HepG2 (cell line): ENCODE data around the gene MARCHF5. TPM values are rescaled to one million over a fixed set of nuclear protein-coding genes. Genes with fewer than 3 reads are reported as not detected.

Experiments used
- CBX2 ChIP-seq, 2 experiments: fragments of 200-600 bp in 1 of 2; sonication (generic); formaldehyde crosslinking in 1 of 2; IDR thresholded peaks; 2 replicates each; pipeline versions ENCODE4 v1.7.0 to v1.8.1; 2018 to 2022; ENCODE audit warnings: low read depth in 2 of 2, low read length in 1 of 2, mild to moderate bottlenecking in 1 of 2, missing genetic modification reagents in 1 of 2
- EP300 ChIP-seq, 3 experiments: sonication (generic) in 1 of 3; formaldehyde crosslinking in 1 of 3; IDR thresholded peaks; 2 replicates each; pipeline versions ENCODE4 v1.5.1 to v1.6.1; 2011 to 2020; ENCODE audit warnings: low read depth in 2 of 3, low read length in 2 of 3, borderline replicate concordance in 1 of 3, improper control_type of control experiment in 1 of 3, mild to moderate bottlenecking in 1 of 3, missing genetic modification reagents in 1 of 3, moderate library complexity in 1 of 3
- ETV5 ChIP-seq: IDR thresholded peaks from 2 replicates; pipeline ENCODE4 v1.6.1; 2018; ENCODE audit warnings: missing biosample characterization, missing genetic modification reagents, inconsistent platforms, borderline replicate concordance
- FOXK1 ChIP-seq: sonication (generic); formaldehyde crosslinking; IDR thresholded peaks from 2 replicates; pipeline ENCODE4 v1.4.0; 2020; ENCODE audit warnings: low read depth, missing genetic modification reagents, borderline replicate concordance
- FOXP1 ChIP-seq, 2 experiments: fragments of 450-650 bp in 1 of 2; IDR thresholded peaks; 2 replicates each; pipeline ENCODE4 v1.6.1; 2017 to 2018; ENCODE audit warnings: antibody characterized with exemption in 1 of 2
- GABPB1 ChIP-seq: IDR thresholded peaks from 2 replicates; pipeline ENCODE4 v1.6.1; 2016; ENCODE audit warnings: mild to moderate bottlenecking, missing genetic modification reagents, moderate library complexity, missing compliant biosample characterization
- MEF2D ChIP-seq: sonication (generic); formaldehyde crosslinking; IDR thresholded peaks from 2 replicates; pipeline ENCODE4 v1.5.1; 2020; ENCODE audit warnings: mild to moderate bottlenecking, missing genetic modification reagents
- PHF20 ChIP-seq: sonication (generic); formaldehyde crosslinking; IDR thresholded peaks from 2 replicates; pipeline ENCODE4 v1.5.0; 2020; ENCODE audit warnings: mild to moderate bottlenecking, missing genetic modification reagents
- RCOR2 ChIP-seq: IDR thresholded peaks from 2 replicates; pipeline ENCODE4 v1.6.1; 2016; ENCODE audit warnings: missing biosample characterization, missing genetic modification reagents
- RFX5 ChIP-seq: IDR thresholded peaks from 2 replicates; pipeline ENCODE4 v1.6.1; 2011; ENCODE audit warnings: low read depth, low read length, improper control_type of control experiment
- SP5 ChIP-seq: IDR thresholded peaks from 2 replicates; pipeline ENCODE4 v1.6.1; 2016; ENCODE audit warnings: low read depth, borderline replicate concordance
- THAP11 ChIP-seq: IDR thresholded peaks from 2 replicates; pipeline ENCODE4 v1.6.1; 2016; ENCODE audit warnings: missing biosample characterization, missing genetic modification reagents
- ZBTB7B ChIP-seq: sonication (generic); formaldehyde crosslinking; IDR thresholded peaks from 2 replicates; pipeline ENCODE4 v1.4.0; 2020; ENCODE audit warnings: missing genetic modification reagents
- ZC3H4 ChIP-seq: sonication (generic); formaldehyde crosslinking; IDR thresholded peaks from 2 replicates; pipeline ENCODE4 v1.4.0; 2020; ENCODE audit warnings: missing genetic modification reagents, borderline replicate concordance
- ZMAT3 ChIP-seq: sonication (generic); formaldehyde crosslinking; conservative IDR thresholded peaks from 2 replicates; pipeline ENCODE4 v1.7.0; 2021; ENCODE audit warnings: missing genetic modification reagents
- ZMYM4 ChIP-seq: sonication (generic); formaldehyde crosslinking; IDR thresholded peaks from 2 replicates; pipeline ENCODE4 v1.8.1; 2023; ENCODE audit warnings: mild to moderate bottlenecking, missing genetic modification reagents
- ZNF326 ChIP-seq: sonication (generic); formaldehyde crosslinking; IDR thresholded peaks from 2 replicates; pipeline ENCODE4 v1.4.0; 2020; ENCODE audit warnings: missing genetic modification reagents, borderline replicate concordance
- ZNF343 ChIP-seq: sonication (generic); formaldehyde crosslinking; IDR thresholded peaks from 2 replicates; pipeline ENCODE4 v1.4.0; 2020; ENCODE audit warnings: mild to moderate bottlenecking, missing genetic modification reagents
- ZNF496 ChIP-seq: sonication (generic); formaldehyde crosslinking; IDR thresholded peaks from 2 replicates; pipeline ENCODE4 v1.8.1; 2023; ENCODE audit warnings: mild to moderate bottlenecking, moderate library complexity, missing genetic modification reagents; ENCODE audit not compliant: insufficient replicate concordance
- ZNF777 ChIP-seq: sonication (generic); formaldehyde crosslinking; IDR thresholded peaks from 2 replicates; pipeline ENCODE4 v1.4.0; 2020; ENCODE audit warnings: missing genetic modification reagents
- ZNF839 ChIP-seq: sonication (generic); formaldehyde crosslinking; IDR thresholded peaks from 2 replicates; pipeline ENCODE4 v1.4.0; 2020; ENCODE audit warnings: missing genetic modification reagents, mild to moderate bottlenecking, borderline replicate concordance
- polyA plus RNA-seq, 8 experiments: library from polyadenylated mRNA; depleted of rRNA in 3 of 8; stranded (reverse) in 7 of 8; unstranded in 1 of 8; fragments of >200 nt; fragmentation: Illumina TruSeq in 4 of 8; extraction: Trizol in 4 of 8; gene quantifications; 2 replicates each; pipeline versions ENCODE4 v1.2.1 to v1.2.3, GENCODE V29; 2011 to 2016; ENCODE audit warnings: low read depth in 4 of 8, missing spikeins in 1 of 8, mixed read lengths in 1 of 8; ENCODE audit not compliant: insufficient read depth in 1 of 8
- total RNA-seq, 5 experiments: library from RNA; depleted of rRNA; stranded (reverse); fragments of >200 nt; fragmentation: Illumina TruSeq; extraction: Trizol; gene quantifications; 2 replicates each; pipeline ENCODE4 v1.2.3, GENCODE V29; 2016; ENCODE audit warnings: low read depth in 1 of 5
- TF ChIP-seq, protein P1 (sequence below): sonication (generic); formaldehyde crosslinking; IDR thresholded peaks from 2 replicates; pipeline ENCODE4 v1.4.0; 2020; ENCODE audit warnings: mild to moderate bottlenecking, missing genetic modification reagents
- TF ChIP-seq, protein P2 (sequence below): sonication (generic); formaldehyde crosslinking; IDR thresholded peaks from 2 replicates; pipeline ENCODE4 v1.5.0; 2020; ENCODE audit warnings: missing genetic modification reagents
- TF ChIP-seq, protein P3 (sequence below): sonication (generic); formaldehyde crosslinking; IDR thresholded peaks from 2 replicates; pipeline ENCODE4 v1.5.0; 2020; ENCODE audit warnings: mild to moderate bottlenecking, low read depth, missing genetic modification reagents, borderline replicate concordance
- TF ChIP-seq, protein P4 (sequence below): sonication (generic); formaldehyde crosslinking; IDR thresholded peaks from 2 replicates; pipeline ENCODE4 v1.8.0; 2022; ENCODE audit warnings: mild to moderate bottlenecking, missing genetic modification reagents; ENCODE audit not compliant: insufficient replicate concordance

Gene MARCHF5
- total and polyA plus RNA-seq, 2 of the 13 experiments (the other 11 are each of a cell fraction or from before 2014, with no cell fraction given), result 19.4 to 21.0 TPM

DNA sequence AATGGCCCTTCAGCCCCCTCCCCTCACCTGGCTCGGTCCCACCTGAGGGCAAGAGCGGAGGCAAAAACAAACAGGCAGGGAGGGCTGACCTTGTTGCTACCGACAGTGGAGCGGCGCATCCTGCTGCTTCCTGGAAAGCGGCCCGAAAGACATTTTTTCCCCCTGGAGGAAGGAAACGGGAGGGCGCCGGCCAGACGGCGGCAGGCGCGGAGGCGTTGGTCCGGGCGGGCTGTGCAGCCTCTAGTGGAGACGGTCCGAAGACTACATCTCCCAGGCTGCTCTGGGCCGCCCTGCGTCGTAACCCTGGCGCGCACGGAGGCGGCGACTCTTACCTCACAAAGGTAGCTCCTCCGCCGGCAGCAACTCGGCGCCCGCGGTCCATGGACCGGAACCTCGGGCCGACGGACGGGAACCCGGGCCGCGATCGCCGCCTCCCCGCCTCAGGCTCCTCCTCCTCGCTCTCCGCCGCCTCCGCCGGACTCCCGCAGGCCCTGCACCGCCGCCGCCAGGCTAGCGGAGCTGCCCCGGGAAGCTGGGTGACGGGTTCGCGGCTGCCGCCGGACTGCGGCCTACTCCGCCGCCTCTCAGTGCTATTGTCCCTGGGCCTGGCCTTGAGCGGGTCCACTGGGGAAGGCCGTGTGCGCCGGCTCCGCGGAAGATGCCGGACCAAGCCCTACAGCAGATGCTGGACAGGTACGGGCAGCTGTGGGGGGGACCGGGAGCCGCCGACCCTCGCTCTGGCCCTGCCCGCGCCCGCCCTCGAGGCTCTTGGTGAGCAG is at the start of gene MARCHF5, which contains the start of gene CPEB3 (continued):
- no peak for TF ChIP-seq FOXP1 (IDR thresholded peaks at IDR 0.05)
- 0 out of 2 replicates have a peak, but pooled peaks have one; percentile 28 for TF ChIP-seq FOXP1 (CRISPR knock-in tag; IDR thresholded peaks at IDR 0.05)
- peak; percentile 99 for TF ChIP-seq THAP11 (CRISPR knock-in tag)
- no peak for TF ChIP-seq CBX2 (IDR thresholded peaks at IDR 0.05; ENCODE audit: low read depth, low read length)
- TF ChIP-seq CBX2 (CRISPR knock-in tag; IDR thresholded peaks at IDR 0.05; ENCODE audit: low read depth), result no peak
- peak; percentile 83 for TF ChIP-seq PHF20 (CRISPR knock-in tag)
- TF ChIP-seq, protein P1, sequence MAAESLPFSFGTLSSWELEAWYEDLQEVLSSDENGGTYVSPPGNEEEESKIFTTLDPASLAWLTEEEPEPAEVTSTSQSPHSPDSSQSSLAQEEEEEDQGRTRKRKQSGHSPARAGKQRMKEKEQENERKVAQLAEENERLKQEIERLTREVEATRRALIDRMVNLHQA (CRISPR knock-in tag), result no peak
- TF ChIP-seq, protein P2, sequence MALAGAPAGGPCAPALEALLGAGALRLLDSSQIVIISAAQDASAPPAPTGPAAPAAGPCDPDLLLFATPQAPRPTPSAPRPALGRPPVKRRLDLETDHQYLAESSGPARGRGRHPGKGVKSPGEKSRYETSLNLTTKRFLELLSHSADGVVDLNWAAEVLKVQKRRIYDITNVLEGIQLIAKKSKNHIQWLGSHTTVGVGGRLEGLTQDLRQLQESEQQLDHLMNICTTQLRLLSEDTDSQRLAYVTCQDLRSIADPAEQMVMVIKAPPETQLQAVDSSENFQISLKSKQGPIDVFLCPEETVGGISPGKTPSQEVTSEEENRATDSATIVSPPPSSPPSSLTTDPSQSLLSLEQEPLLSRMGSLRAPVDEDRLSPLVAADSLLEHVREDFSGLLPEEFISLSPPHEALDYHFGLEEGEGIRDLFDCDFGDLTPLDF (CRISPR knock-in tag), result peak; percentile 69; the same call in 1 of the 2 replicates
- peak; percentile 77 for TF ChIP-seq ETV5 (CRISPR knock-in tag)
- TF ChIP-seq ZC3H4 (CRISPR knock-in tag), result no peak
- TF ChIP-seq ZNF839 (CRISPR knock-in tag), result no peak
- TF ChIP-seq ZMYM4 (CRISPR knock-in tag), result peak; percentile 83; the same call in 1 of the 2 replicates
- TF ChIP-seq FOXK1 (CRISPR knock-in tag), result peak; percentile 81
- no peak for TF ChIP-seq ZNF496
- TF ChIP-seq ZBTB7B, result peak; percentile 64; the same call in 1 of the 2 replicates
- peak in 1 of 2 experiments; percentile 8; a peak in 1 of 4 replicates for TF ChIP-seq EP300 (IDR thresholded peaks at IDR 0.05; ENCODE audit: low read depth in 2 of 2, low read length in 2 of 2)
- TF ChIP-seq EP300 (CRISPR knock-in tag; IDR thresholded peaks at IDR 0.05; ENCODE audit: borderline replicate concordance), result peak; percentile 14; the same call in 1 of the 2 replicates
- TF ChIP-seq GABPB1, result peak; percentile 93
- peak; percentile 86; the same call in 1 of the 2 replicates for TF ChIP-seq ZNF343 (CRISPR knock-in tag)
- no peak for TF ChIP-seq RFX5
- no peak for TF ChIP-seq MEF2D (CRISPR knock-in tag)
- TF ChIP-seq, protein P3, sequence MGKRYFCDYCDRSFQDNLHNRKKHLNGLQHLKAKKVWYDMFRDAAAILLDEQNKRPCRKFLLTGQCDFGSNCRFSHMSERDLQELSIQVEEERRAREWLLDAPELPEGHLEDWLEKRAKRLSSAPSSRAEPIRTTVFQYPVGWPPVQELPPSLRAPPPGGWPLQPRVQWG (CRISPR knock-in tag), result no peak
- TF ChIP-seq ZNF777, result peak; percentile 97
- TF ChIP-seq ZMAT3 (CRISPR knock-in tag), result peak; percentile 74; the same call in 1 of the 2 replicates
- TF ChIP-seq RCOR2 (CRISPR knock-in tag), result no peak; the same call in 1 of the 2 replicates
- no peak for TF ChIP-seq ZNF326 (CRISPR knock-in tag)
- TF ChIP-seq SP5 (CRISPR knock-in tag), result no peak; the same call in 1 of the 2 replicates
- TF ChIP-seq, protein P4, sequence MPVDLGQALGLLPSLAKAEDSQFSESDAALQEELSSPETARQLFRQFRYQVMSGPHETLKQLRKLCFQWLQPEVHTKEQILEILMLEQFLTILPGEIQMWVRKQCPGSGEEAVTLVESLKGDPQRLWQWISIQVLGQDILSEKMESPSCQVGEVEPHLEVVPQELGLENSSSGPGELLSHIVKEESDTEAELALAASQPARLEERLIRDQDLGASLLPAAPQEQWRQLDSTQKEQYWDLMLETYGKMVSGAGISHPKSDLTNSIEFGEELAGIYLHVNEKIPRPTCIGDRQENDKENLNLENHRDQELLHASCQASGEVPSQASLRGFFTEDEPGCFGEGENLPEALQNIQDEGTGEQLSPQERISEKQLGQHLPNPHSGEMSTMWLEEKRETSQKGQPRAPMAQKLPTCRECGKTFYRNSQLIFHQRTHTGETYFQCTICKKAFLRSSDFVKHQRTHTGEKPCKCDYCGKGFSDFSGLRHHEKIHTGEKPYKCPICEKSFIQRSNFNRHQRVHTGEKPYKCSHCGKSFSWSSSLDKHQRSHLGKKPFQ (CRISPR knock-in tag), result peak; percentile 62
